Astrocyte (in vitro differentiated cells and primary cell): ENCODE data around the gene GTF2F1. TPM values are rescaled to one million over a fixed set of nuclear protein-coding genes. Genes with fewer than 3 reads are reported as not detected.

Experiments used
- DNase-seq: peaks from one replicate; pipeline ENCODE4 v3.0.0-alpha.2; 2010; ENCODE audit warnings: low read depth
- FAIRE-seq: peaks from 2 replicates; lab custom pipeline; 2011; peaks lifted over from hg19 to GRCh38; lab: Jason Lieb, UNC
- H2AFZ ChIP-seq: 2 replicates; pipeline ENCODE4 v1.6.0; 2012; ENCODE audit warnings: low read depth, low read length, inconsistent platforms
- H3K27ac ChIP-seq: 2 replicates; pipeline ENCODE4 v1.5.1; 2011; ENCODE audit warnings: low read depth, low read length, inconsistent platforms
- H3K27me3 ChIP-seq: 2 replicates; pipeline ENCODE4 v1.6.0; 2011; ENCODE audit warnings: low read length, inconsistent platforms; ENCODE audit not compliant: insufficient read depth
- H3K36me3 ChIP-seq: 2 replicates; pipeline ENCODE4 v1.5.1; 2011; ENCODE audit warnings: low read length, inconsistent platforms; ENCODE audit not compliant: insufficient read depth
- H3K4me1 ChIP-seq: 2 replicates; pipeline ENCODE4 v1.5.1; 2011; ENCODE audit warnings: low read length, inconsistent platforms; ENCODE audit not compliant: insufficient read depth
- H3K4me2 ChIP-seq: 2 replicates; pipeline ENCODE4 v1.6.0; 2012; ENCODE audit warnings: low read length, inconsistent platforms
- H3K4me3 ChIP-seq: 2 replicates; pipeline ENCODE4 v1.5.1; 2011; ENCODE audit warnings: low read depth, mild to moderate bottlenecking, low read length, inconsistent platforms; ENCODE audit not compliant: insufficient read depth
- H3K79me2 ChIP-seq: 2 replicates; pipeline ENCODE4 v1.6.0; 2012; ENCODE audit warnings: mild to moderate bottlenecking, low read length, inconsistent platforms; ENCODE audit not compliant: insufficient read depth
- H3K9ac ChIP-seq: 2 replicates; pipeline ENCODE4 v1.6.0; 2012; ENCODE audit warnings: mild to moderate bottlenecking, low read length, inconsistent platforms
- H3K9me3 ChIP-seq: 2 replicates; pipeline ENCODE4 v1.5.1; 2012; ENCODE audit warnings: low read depth, mild to moderate bottlenecking, low read length, inconsistent platforms; ENCODE audit not compliant: insufficient read depth
- H4K20me1 ChIP-seq: 2 replicates; pipeline ENCODE4 v1.6.0; 2012; ENCODE audit warnings: low read length, inconsistent platforms; ENCODE audit not compliant: insufficient read depth
- H3K27ac Mint-ChIP-seq: one replicate; pipeline ENCODE4 v1.8.0; 2021; ENCODE audit warnings: mild to moderate bottlenecking, mixed read lengths; ENCODE audit not compliant: unreplicated experiment
- H3K27me3 Mint-ChIP-seq: one replicate; pipeline ENCODE4 v1.8.0; 2021; ENCODE audit warnings: low read depth, mixed read lengths; ENCODE audit not compliant: unreplicated experiment
- H3K36me3 Mint-ChIP-seq: one replicate; pipeline ENCODE4 v1.8.0; 2021; ENCODE audit warnings: low read depth, mixed read lengths; ENCODE audit not compliant: unreplicated experiment
- H3K4me1 Mint-ChIP-seq: one replicate; pipeline ENCODE4 v1.8.0; 2021; ENCODE audit warnings: low read depth, mixed read lengths; ENCODE audit not compliant: unreplicated experiment
- H3K4me3 Mint-ChIP-seq: one replicate; pipeline ENCODE4 v1.8.0; 2021; ENCODE audit warnings: mild to moderate bottlenecking, moderate library complexity, mixed read lengths; ENCODE audit not compliant: unreplicated experiment
- H3K9me3 Mint-ChIP-seq: one replicate; pipeline ENCODE4 v1.8.0; 2021; ENCODE audit warnings: mild to moderate bottlenecking, mixed read lengths; ENCODE audit not compliant: unreplicated experiment
- CTCF ChIP-seq: IDR thresholded peaks from 2 replicates; pipeline ENCODE4 v1.5.1; 2011; ENCODE audit warnings: low read depth, mild to moderate bottlenecking, inconsistent platforms, low read length, moderate library complexity; ENCODE audit not compliant: insufficient read depth
- EZH2 ChIP-seq: IDR thresholded peaks from 2 replicates; pipeline ENCODE4 v1.6.1; 2012; ENCODE audit warnings: mild to moderate bottlenecking, low read length, inconsistent platforms; ENCODE audit not compliant: insufficient read depth
- total RNA-seq: library from RNA; stranded (reverse); gene quantifications from 2 replicates; pipeline ENCODE4 v1.2.1, GENCODE V29; 2021

The GTF2F1 gene
- total RNA-seq, 1 donor from 2014 or later, result 92.3 TPM

DNA sequence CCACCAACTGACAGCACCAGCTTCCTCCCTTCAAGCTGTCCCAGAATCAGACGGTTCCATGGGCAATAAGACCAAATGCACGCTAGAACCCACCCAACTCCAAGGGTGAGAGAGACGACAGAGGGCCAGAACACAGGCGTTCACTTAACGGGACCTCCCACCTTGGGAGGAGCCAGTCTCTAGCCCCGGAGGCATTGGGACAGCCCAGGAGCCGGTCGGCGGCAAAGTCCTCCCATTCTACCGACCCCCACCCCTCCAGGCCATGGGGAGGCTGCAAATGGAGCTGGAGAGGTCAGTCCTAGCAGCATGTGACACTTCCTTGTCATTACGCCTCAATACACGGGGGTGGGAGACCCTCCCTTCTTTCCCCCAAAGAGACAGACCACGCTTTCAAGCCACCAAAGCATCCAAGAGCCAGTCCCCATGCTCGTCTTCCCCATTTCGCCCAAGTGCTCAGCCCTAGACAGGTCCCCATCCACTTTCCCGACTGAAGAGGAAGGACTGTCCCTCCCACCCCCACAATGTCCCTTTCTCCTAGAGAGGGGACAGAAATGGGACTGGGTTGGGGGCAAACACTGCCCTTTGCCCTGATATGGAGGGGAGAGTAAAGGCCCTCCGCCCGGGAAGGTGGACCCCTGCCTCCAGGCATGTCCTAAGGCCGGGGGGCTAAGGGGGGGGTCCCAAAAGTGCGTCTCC, 30.7 kb upstream of the GTF2F1 start:
- H3K36me3 Mint-ChIP-seq, result peaks cover 6% of the 10 kb centered on the region
- Histone ChIP-seq H2AFZ (peak overlapping the region; percentile 6), H3K4me3 (peak overlapping the region; percentile 94), H4K20me1 (peaks cover 55% of the 10 kb centered on the region), H3K27ac (peak overlapping the region; percentile 51), H3K9me3 (peaks cover 4% of the 10 kb centered on the region), H3K79me2 (peaks cover 55% of the 10 kb centered on the region), H3K4me1 (peaks cover 11% of the 10 kb centered on the region), H3K27me3 (no peaks in the 10 kb centered on the region), H3K4me2 (peak overlapping the region; percentile 99), H3K9ac (peak overlapping the region; percentile 97), H3K36me3 (peaks cover 26% of the 10 kb centered on the region)
- peak overlapping the region; percentile 90 for H3K27ac Mint-ChIP-seq
- H3K27me3 Mint-ChIP-seq, result no peaks in the 10 kb centered on the region
- H3K4me1 Mint-ChIP-seq, result peaks cover 10% of the 10 kb centered on the region
- peak overlapping the region; percentile 95 for H3K4me3 Mint-ChIP-seq
- FAIRE-seq (no peak), DNase-seq (peak; percentile 25)
- TF ChIP-seq EZH2 (no peak), CTCF (no peak)
- H3K9me3 Mint-ChIP-seq, result peaks cover 3% of the 10 kb centered on the region

DNA sequence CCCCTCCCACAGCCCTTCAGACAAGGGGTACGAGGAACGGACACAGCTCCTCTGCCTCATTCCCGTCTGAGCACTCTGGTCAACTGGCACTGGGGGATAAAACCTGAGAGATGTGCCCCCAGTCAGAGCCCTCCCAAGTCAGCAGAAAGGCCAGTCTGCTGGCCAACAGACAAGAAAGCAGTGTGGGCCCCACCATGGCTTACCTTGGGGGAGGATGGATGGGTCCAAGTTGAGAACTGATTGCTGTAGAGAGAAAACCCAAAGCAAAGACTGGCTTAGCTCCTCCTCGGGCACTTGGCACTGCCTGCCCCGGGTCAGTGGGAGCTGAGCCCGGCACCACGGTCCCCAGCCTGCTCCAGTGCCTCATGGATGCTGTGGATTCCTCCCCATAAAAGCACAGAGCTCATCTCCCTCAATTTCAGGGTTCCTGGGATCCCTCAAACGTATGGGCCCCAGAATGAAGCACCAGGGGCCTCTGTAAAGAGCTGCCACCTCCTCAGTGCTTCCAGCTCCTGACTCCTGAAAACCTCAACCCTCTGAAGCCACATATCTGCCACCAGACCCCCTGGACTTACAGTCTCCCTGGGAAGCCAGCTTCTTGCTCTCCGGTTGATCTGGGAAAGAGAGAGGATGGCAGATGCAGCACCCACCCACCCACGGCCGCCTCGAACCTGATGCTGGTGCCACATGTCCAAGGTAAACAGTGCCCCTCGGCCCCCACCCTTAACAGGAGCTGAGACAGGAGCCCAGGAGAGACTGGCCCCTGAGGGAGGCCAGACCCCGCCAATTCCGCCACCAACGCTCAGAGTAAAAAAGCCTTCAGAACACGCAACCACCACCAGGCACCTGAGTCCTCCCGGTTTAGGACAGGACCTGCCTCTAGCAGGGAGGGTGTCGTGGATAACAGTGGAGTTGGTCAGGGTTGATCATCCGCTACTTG, 28.4 kb upstream of the GTF2F1 start:
- no peak overlapping the region for H2AFZ ChIP-seq
- H3K9me3 ChIP-seq, result peaks cover 4% of the 10 kb centered on the region
- no peak overlapping the region for H3K4me3 ChIP-seq
- FAIRE-seq, result no peak
- TF ChIP-seq CTCF, result no peak
- TF ChIP-seq EZH2, result no peak
- H3K27me3 ChIP-seq, result no peaks in the 10 kb centered on the region
- peaks cover 10% of the 10 kb centered on the region for H3K4me1 Mint-ChIP-seq
- no peak overlapping the region for H3K4me2 ChIP-seq
- H4K20me1 ChIP-seq, result peaks cover 70% of the 10 kb centered on the region
- peaks cover 28% of the 10 kb centered on the region for H3K36me3 ChIP-seq
- H3K27ac ChIP-seq, result no peak overlapping the region
- H3K36me3 Mint-ChIP-seq, result peaks cover 6% of the 10 kb centered on the region
- peak overlapping the region; percentile 97 for H3K9ac ChIP-seq
- no peaks in the 10 kb centered on the region for H3K27me3 Mint-ChIP-seq
- no peak overlapping the region for H3K4me3 Mint-ChIP-seq
- H3K9me3 Mint-ChIP-seq, result peaks cover 3% of the 10 kb centered on the region
- H3K4me1 ChIP-seq, result peaks cover 11% of the 10 kb centered on the region
- DNase-seq, result no peak
- no peak overlapping the region for H3K27ac Mint-ChIP-seq
- H3K79me2 ChIP-seq, result peaks cover 65% of the 10 kb centered on the region
